Keratinocyte (primary cell): ENCODE measurements around the gene COMMD4. TPM values are rescaled to one million over a fixed set of nuclear protein-coding genes. Genes with fewer than 3 reads are reported as not detected.
"Not testable (repeated sequence)": the region's sequence is repeated elsewhere in the genome, so short reads cannot be mapped to it uniquely, and the experiment has no call there.

Experiments used
- DNase-seq: peaks from one replicate; pipeline ENCODE4 v3.0.0-alpha.2; 2011; ENCODE audit warnings: low read depth, missing footprints, low spot score
- FAIRE-seq: peaks from 2 replicates; lab custom pipeline; 2011; peaks lifted over from hg19 to GRCh38; lab: Jason Lieb, UNC
- H2AFZ ChIP-seq: 2 replicates; pipeline ENCODE4 v1.6.0; 2012; ENCODE audit warnings: low read length, control low read depth, inconsistent platforms; ENCODE audit not compliant: control insufficient read depth
- H3K27ac ChIP-seq: 2 replicates; pipeline ENCODE4 v1.5.1; 2011; ENCODE audit warnings: low read length; ENCODE audit not compliant: control insufficient read depth, insufficient read depth
- H3K27me3 ChIP-seq: 3 replicates; pipeline ENCODE4 v1.6.0; 2011; ENCODE audit warnings: low read length; ENCODE audit not compliant: control insufficient read depth, insufficient read depth; ENCODE audit errors: extremely low read depth
- H3K36me3 ChIP-seq, 2 experiments: 2 replicates in 1 of 2; 3 replicates in 1 of 2; pipeline ENCODE4 v1.5.1; 2011; ENCODE audit warnings: low read length in 2 of 2, mild to moderate bottlenecking in 1 of 2; ENCODE audit not compliant: control insufficient read depth in 2 of 2, insufficient read depth in 2 of 2; ENCODE audit errors: extremely low read depth in 1 of 2
- H3K4me1 ChIP-seq: 3 replicates; pipeline ENCODE4 v1.5.1; 2011; ENCODE audit warnings: low read length; ENCODE audit not compliant: control insufficient read depth, insufficient read depth; ENCODE audit errors: extremely low read depth
- H3K4me2 ChIP-seq: 3 replicates; pipeline ENCODE4 v1.6.0; 2011; ENCODE audit warnings: low read depth, low read length; ENCODE audit not compliant: control insufficient read depth, insufficient read depth; ENCODE audit errors: extremely low read depth
- H3K4me3 ChIP-seq, 3 experiments: fragments of 200-600 bp in 1 of 3; sonication (generic) in 1 of 3; 2 replicates in 2 of 3; 3 replicates in 1 of 3; pipeline ENCODE4 v1.5.1; 2011 to 2016; ENCODE audit warnings: low read length in 3 of 3, mild to moderate bottlenecking in 3 of 3, control low read depth in 2 of 3, inconsistent platforms in 1 of 3, low read depth in 1 of 3, mixed read lengths in 1 of 3, mixed run types in 1 of 3, moderate library complexity in 1 of 3; ENCODE audit not compliant: control insufficient read depth in 2 of 3, insufficient read depth in 2 of 3; ENCODE audit errors: extremely low read depth in 1 of 3
- H3K79me2 ChIP-seq: 2 replicates; pipeline ENCODE4 v1.6.0; 2012; ENCODE audit warnings: low read length; ENCODE audit not compliant: control insufficient read depth, insufficient read depth
- H3K9ac ChIP-seq: 3 replicates; pipeline ENCODE4 v1.6.0; 2011; ENCODE audit warnings: low read length; ENCODE audit not compliant: control insufficient read depth, insufficient read depth; ENCODE audit errors: extremely low read depth
- H3K9me1 ChIP-seq: 3 replicates; pipeline ENCODE4 v1.6.0; 2011; ENCODE audit warnings: low read length; ENCODE audit not compliant: control insufficient read depth, insufficient read depth; ENCODE audit errors: extremely low read depth
- H3K9me3 ChIP-seq: 2 replicates; pipeline ENCODE4 v1.5.1; 2012; ENCODE audit warnings: low read depth, low read length; ENCODE audit not compliant: control insufficient read depth
- H4K20me1 ChIP-seq: 3 replicates; pipeline ENCODE4 v1.6.0; 2011; ENCODE audit warnings: low read length; ENCODE audit not compliant: control insufficient read depth, insufficient read depth; ENCODE audit errors: extremely low read depth
- CTCF ChIP-seq, 3 experiments: IDR thresholded peaks in 1 of 3; conservative IDR thresholded peaks in 1 of 3; optimal IDR thresholded peaks in 1 of 3; 2 replicates in 2 of 3; 3 replicates in 1 of 3; pipeline versions ENCODE3 to v1.5.1; 2011; ENCODE audit warnings: low read length in 3 of 3, mild to moderate bottlenecking in 3 of 3, moderate library complexity in 2 of 3, control low read depth in 1 of 3, inconsistent platforms in 1 of 3; ENCODE audit not compliant: insufficient read depth in 2 of 3; ENCODE audit errors: extremely low read depth in 1 of 3
- EZH2 ChIP-seq: IDR thresholded peaks from one replicate; pipeline ENCODE4 v1.6.1; 2012; ENCODE audit warnings: inconsistent platforms, mild to moderate bottlenecking, low read length, moderate library complexity
- dilution Hi-C: fragments of 300-500 bp; cut with MboI; formaldehyde crosslinking; loops from one replicate; pipeline ENCODE4 v1.7.0; 2020; ENCODE audit warnings: low sequenced_read_pairs; ENCODE audit not compliant: extremely low pct_ligation_motif_present
- polyA plus RNA-seq, 5 experiments: library from polyadenylated mRNA; depleted of rRNA in 3 of 5; stranded (reverse) in 3 of 5; stranded (forward) in 1 of 5; unstranded in 1 of 5; fragments of >200 nt; gene quantifications; 1 replicate in 1 of 5; 2 replicates in 3 of 5; 3 replicates in 1 of 5; pipeline versions ENCODE4 v1.2.1 to v1.2.3, GENCODE V29; 2011 to 2012; ENCODE audit warnings: missing spikeins in 2 of 5, low read depth in 1 of 5, low replicate concordance in 1 of 5

COMMD4 gene
- polyA plus RNA-seq, 1 donor (not counting 4 experiments of a cell fraction or from before 2014, with no cell fraction given): 48.2 TPM

DNA sequence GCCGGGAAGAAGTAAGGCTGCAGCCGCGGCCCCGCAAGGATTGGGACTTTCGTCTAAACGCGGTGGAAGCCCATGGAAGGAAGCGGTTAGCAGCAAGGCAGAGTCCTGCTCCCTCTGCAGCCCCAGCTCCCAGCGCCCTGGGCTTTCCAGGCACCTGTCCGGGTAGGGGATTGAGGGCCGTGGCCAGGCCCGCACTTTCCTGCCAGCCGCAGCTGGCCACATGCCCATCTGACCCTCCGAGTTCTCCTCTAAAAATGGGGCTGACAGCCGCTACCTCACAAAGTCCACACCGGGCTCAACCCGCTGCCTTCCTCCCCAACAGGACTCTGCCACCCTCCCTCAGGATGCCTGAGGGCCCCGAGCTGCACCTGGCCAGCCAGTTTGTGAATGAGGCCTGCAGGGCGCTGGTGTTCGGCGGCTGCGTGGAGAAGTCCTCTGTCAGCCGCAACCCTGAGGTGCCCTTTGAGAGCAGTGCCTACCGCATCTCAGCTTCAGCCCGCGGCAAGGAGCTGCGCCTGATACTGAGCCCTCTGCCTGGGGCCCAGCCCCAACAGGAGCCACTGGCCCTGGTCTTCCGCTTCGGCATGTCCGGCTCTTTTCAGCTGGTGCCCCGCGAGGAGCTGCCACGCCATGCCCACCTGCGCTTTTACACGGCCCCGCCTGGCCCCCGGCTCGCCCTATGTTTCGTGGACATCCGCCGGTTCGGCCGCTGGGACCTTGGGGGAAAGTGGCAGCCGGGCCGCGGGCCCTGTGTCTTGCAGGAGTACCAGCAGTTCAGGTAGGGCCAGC lies 12.9 kb downstream of the COMMD4 start:
- no peaks in the 10 kb centered on the region for H3K79me2 ChIP-seq
- DNase-seq (no peak), FAIRE-seq (no peak)
- peaks cover 3 to 4% of the 10 kb centered on the region in 2 experiments for H3K36me3 ChIP-seq
- no peaks in the 10 kb centered on the region for H4K20me1 ChIP-seq
- H2AFZ ChIP-seq: peak overlapping the region; percentile 33
- peak overlapping the region; percentile 61 for H3K9ac ChIP-seq
- H3K4me2 ChIP-seq: peak overlapping the region; percentile 83
- H3K27ac ChIP-seq: no peak overlapping the region
- peak overlapping the region; percentile 70 to 78 (median 72) for H3K4me3 ChIP-seq
- H3K9me3 ChIP-seq: no peaks in the 10 kb centered on the region
- H3K27me3 ChIP-seq: peaks cover 12% of the 10 kb centered on the region
- dilution Hi-C loops: no loop called here
- TF ChIP-seq CTCF (optimal IDR thresholded peaks at IDR 0.05 in 1 of 3, IDR thresholded peaks at IDR 0.05 in 1 of 3, conservative IDR thresholded peaks at IDR 0.05 in 1 of 3; ENCODE audit: extremely low read depth in 1 of 3, insufficient read depth in 2 of 3, low read length in 3 of 3) (no peak), EZH2 (peak; percentile 51)
- H3K4me1 ChIP-seq: peaks cover 7% of the 10 kb centered on the region
- H3K9me1 ChIP-seq: no peaks in the 10 kb centered on the region

- H3K4me2 ChIP-seq, H3K4me3 ChIP-seq, H3K27ac ChIP-seq, H3K9me1 ChIP-seq, H4K20me1 ChIP-seq, H3K9ac ChIP-seq, dilution Hi-C loops, H3K9me3 ChIP-seq, H2AFZ ChIP-seq, H3K4me1 ChIP-seq, FAIRE-seq, DNase-seq, H3K79me2 ChIP-seq, H3K36me3 ChIP-seq: not testable (repeated sequence)
- H3K27me3 ChIP-seq: peaks cover 12% of the 10 kb centered on the region
Measured at GRCh38 chr15:75349351-75349669, 13.4 kb downstream of the COMMD4 start.
